GM12878 (cell line): Measurements from ENCODE around the gene RASGEF1B. TPM values are rescaled to one million over a fixed set of nuclear protein-coding genes. Genes with fewer than 3 reads are reported as not detected.

Experiments used
- BRCA1 ChIP-seq: IDR thresholded peaks from 2 replicates; pipeline ENCODE4 v1.6.1; 2011; ENCODE audit warnings: low read depth, low read length, improper control_type of control experiment
- IKZF1 ChIP-seq: fragments of 450-650 bp; conservative IDR thresholded peaks from 2 replicates; pipeline ENCODE4 v1.6.1; 2017; ENCODE audit warnings: antibody characterized with exemption, mild to moderate bottlenecking
- JUND ChIP-seq: IDR thresholded peaks from 2 replicates; pipeline ENCODE4 v1.6.1; 2012; ENCODE audit warnings: low read depth, mild to moderate bottlenecking, low read length, improper control_type of control experiment, moderate library complexity
- MTA3 ChIP-seq: IDR thresholded peaks from 2 replicates; pipeline ENCODE4 v1.6.1; 2012; ENCODE audit warnings: low read length, inconsistent platforms, borderline replicate concordance
- NR2C2 ChIP-seq: IDR thresholded peaks from 2 replicates; pipeline ENCODE4 v1.6.1; 2011; ENCODE audit warnings: borderline replicate concordance, low read depth; ENCODE audit not compliant: control insufficient read depth, insufficient read length
- RB1 ChIP-seq: fragments of 450-650 bp; formaldehyde crosslinking; IDR thresholded peaks from 2 replicates; pipeline ENCODE4 v1.6.1; 2017; ENCODE audit warnings: mild to moderate bottlenecking, borderline replicate concordance
- REST ChIP-seq: IDR thresholded peaks from 2 replicates; pipeline ENCODE4 v1.6.1; 2012; ENCODE audit warnings: mild to moderate bottlenecking, low read depth, low read length
- TBL1XR1 ChIP-seq: IDR thresholded peaks from 2 replicates; pipeline ENCODE4 v1.6.1; 2012; ENCODE audit warnings: low read depth, low read length, improper control_type of control experiment
- YY1 ChIP-seq: IDR thresholded peaks from 2 replicates; pipeline ENCODE4 v1.6.1; 2011; ENCODE audit warnings: low read depth, mild to moderate bottlenecking, low read length
- polyA plus RNA-seq, 11 experiments: library from polyadenylated mRNA; depleted of rRNA in 4 of 11; unstranded in 6 of 11; stranded (reverse) in 5 of 11; fragments of >200 nt; fragmentation: Nextera tagmentation in 4 of 11; fragmentation: Illumina TruSeq in 1 of 11; extraction: Ambion mirVana in 4 of 11; extraction: Trizol in 1 of 11; gene quantifications; 1 replicate in 1 of 11; 2 replicates in 10 of 11; pipeline versions ENCODE4 v1.2.1 to v1.2.3, GENCODE V29; 2011 to 2016; ENCODE audit warnings: inconsistent platforms in 2 of 11, missing spikeins in 2 of 11, low read depth in 1 of 11
- total RNA-seq, 4 experiments: library from RNA; depleted of rRNA in 3 of 4; stranded (reverse); fragments of >200 nt in 3 of 4; fragmentation: Illumina TruSeq in 1 of 4; extraction: Trizol in 1 of 4; gene quantifications; 2 replicates each; pipeline versions ENCODE4 v1.2.1 to v1.2.3, GENCODE V29; 2013 to 2021
- TF ChIP-seq, protein P1 (sequence below): fragments of 450-650 bp; conservative IDR thresholded peaks from 2 replicates; pipeline ENCODE4 v1.6.1; 2017; ENCODE audit warnings: mild to moderate bottlenecking, moderate library complexity
- TF ChIP-seq, protein P2 (sequence below): fragments of 450-650 bp; IDR thresholded peaks from 2 replicates; pipeline ENCODE4 v1.6.1; 2017; ENCODE audit warnings: mild to moderate bottlenecking

The RASGEF1B gene
- total and polyA plus RNA-seq, 10 of the 15 experiments (the other 5 are each of a cell fraction or from before 2014, with no cell fraction given) = 0.03 to 0.24 (median 0.10) TPM; not detected in 2

- no peak for TF ChIP-seq REST
- no peak for TF ChIP-seq JUND
- TF ChIP-seq, protein P1, sequence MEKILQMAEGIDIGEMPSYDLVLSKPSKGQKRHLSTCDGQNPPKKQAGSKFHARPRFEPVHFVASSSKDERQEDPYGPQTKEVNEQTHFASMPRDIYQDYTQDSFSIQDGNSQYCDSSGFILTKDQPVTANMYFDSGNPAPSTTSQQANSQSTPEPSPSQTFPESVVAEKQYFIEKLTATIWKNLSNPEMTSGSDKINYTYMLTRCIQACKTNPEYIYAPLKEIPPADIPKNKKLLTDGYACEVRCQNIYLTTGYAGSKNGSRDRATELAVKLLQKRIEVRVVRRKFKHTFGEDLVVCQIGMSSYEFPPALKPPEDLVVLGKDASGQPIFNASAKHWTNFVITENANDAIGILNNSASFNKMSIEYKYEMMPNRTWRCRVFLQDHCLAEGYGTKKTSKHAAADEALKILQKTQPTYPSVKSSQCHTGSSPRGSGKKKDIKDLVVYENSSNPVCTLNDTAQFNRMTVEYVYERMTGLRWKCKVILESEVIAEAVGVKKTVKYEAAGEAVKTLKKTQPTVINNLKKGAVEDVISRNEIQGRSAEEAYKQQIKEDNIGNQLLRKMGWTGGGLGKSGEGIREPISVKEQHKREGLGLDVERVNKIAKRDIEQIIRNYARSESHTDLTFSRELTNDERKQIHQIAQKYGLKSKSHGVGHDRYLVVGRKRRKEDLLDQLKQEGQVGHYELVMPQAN = no peak
- TF ChIP-seq MTA3 = no peak
- TF ChIP-seq NR2C2 = no peak
- no peak for TF ChIP-seq RB1
- no peak for TF ChIP-seq IKZF1
- no peak for TF ChIP-seq BRCA1
- TF ChIP-seq YY1 = no peak
- TF ChIP-seq, protein P2, sequence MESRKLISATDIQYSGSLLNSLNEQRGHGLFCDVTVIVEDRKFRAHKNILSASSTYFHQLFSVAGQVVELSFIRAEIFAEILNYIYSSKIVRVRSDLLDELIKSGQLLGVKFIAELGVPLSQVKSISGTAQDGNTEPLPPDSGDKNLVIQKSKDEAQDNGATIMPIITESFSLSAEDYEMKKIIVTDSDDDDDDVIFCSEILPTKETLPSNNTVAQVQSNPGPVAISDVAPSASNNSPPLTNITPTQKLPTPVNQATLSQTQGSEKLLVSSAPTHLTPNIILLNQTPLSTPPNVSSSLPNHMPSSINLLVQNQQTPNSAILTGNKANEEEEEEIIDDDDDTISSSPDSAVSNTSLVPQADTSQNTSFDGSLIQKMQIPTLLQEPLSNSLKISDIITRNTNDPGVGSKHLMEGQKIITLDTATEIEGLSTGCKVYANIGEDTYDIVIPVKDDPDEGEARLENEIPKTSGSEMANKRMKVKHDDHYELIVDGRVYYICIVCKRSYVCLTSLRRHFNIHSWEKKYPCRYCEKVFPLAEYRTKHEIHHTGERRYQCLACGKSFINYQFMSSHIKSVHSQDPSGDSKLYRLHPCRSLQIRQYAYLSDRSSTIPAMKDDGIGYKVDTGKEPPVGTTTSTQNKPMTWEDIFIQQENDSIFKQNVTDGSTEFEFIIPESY = no peak
- no peak for TF ChIP-seq TBL1XR1
Observed at GRCh38 chr4:81452452-81453006, 19.2 kb downstream of the RASGEF1B start (continued).
